Cerebellar cortex (tissue), 1 donor: ENCODE measurements around the gene KCNJ4.
"Not testable (repeated sequence)": the region's sequence is repeated elsewhere in the genome, so short reads cannot be mapped to it uniquely, and the experiment has no call there.

Experiments
- DNase-seq: peaks from one replicate; pipeline ENCODE4 v3.0.0-alpha.2; 2015; ENCODE audit warnings: low spot score

Gene KCNJ4

GRCh38 chr22:38412435-38413084 lies 42.4 kb downstream of the KCNJ4 start:
- DNase-seq = no peak

GRCh38 chr22:38411016-38411415 lies 44.0 kb downstream of the KCNJ4 start:
- DNase-seq = no peak

DNA sequence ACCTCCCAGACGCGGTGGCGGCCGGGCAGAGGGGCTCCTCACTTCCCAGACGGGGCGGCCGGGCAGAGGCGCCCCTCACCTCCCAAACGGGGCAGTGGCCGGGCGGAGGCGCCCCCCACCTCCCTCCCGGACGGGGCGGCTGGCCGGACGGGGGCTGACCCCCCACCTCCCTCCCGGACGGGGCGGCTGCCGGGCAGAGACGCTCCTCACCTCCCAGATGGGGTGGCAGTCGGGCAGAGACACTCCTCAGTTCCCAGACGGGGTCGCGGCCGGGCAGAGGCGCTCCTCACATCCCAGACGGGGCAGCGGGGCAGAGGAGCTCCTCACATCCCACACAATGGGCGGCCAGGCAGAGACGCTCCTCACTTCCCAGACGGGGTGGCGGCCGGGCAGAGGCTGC lies 45.1 kb downstream of the KCNJ4 start:
- not testable (repeated sequence) for DNase-seq

DNA sequence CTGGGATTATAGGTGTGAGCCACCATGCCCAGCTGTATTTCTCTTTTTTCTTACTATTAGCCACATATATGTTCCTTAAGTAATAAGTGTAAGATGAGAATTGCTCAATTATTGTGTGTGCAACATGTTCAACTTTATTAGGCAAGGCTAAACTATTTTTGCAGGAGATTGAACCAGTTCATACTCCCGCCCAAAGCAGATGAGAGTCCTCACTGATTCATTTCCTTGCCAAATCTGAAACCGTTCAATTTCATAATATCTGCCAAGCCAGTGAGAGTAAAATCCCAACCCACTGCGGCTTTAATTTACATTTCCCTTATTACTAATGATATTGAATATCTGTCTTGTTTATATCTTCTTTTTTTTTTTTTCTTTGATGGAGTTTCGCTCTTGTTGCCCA lies 48.4 kb downstream of the KCNJ4 start:
- DNase-seq = no peak

- DNase-seq = no peak
These were observed 50.6 kb downstream of the KCNJ4 start for GRCh38 chr22:38404419-38404818.

DNA sequence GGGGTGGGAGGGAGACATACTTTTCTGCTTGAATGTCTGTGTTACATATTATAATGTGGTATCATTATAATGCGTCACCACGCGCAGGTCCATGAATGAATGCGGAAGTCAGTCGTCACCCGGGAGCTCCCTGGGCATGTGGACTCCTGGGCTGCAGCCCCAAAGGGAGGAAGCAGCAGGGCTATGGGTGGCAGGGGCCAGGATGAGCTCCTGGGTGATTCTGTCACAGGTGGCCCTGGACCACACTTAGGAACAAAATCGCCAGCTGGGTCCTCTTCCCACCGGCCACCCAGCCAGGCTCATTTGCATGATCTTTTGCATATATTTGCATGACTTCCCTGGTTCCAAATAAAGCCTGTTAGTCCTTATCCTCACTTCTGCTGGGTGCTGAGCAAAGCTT lies 51.2 kb downstream of the KCNJ4 start:
- DNase-seq = no peak

DNA sequence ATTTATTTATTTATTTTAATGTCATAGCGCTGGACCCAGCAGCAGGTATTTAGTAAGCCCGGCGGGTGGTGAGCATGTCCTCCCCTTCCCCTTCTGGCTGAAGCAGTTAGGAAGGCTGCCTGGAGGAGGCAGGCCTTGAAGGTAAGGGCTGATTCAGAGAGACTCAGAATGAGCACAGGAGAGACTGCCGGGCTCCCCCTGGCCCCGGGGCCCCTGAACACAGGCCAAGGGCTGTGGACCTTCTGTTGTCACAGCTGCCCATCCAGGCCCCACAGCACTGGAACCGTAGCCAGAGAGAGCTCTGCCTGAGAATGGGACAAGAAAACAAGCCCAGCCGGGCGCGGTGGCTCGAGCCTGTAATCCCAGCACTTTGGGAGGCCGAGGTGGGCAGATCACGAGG lies 52.8 kb downstream of the KCNJ4 start:
- DNase-seq = no peak

GRCh38 chr22:38401336-38402084 lies 53.5 kb downstream of the KCNJ4 start:
- no peak for DNase-seq

GRCh38 chr22:38400256-38400655 lies 54.7 kb downstream of the KCNJ4 start:
- DNase-seq = not testable (repeated sequence)

GRCh38 chr22:38398609-38399461 lies 56.2 kb downstream of the KCNJ4 start:
- peak; percentile 72 for DNase-seq

DNA sequence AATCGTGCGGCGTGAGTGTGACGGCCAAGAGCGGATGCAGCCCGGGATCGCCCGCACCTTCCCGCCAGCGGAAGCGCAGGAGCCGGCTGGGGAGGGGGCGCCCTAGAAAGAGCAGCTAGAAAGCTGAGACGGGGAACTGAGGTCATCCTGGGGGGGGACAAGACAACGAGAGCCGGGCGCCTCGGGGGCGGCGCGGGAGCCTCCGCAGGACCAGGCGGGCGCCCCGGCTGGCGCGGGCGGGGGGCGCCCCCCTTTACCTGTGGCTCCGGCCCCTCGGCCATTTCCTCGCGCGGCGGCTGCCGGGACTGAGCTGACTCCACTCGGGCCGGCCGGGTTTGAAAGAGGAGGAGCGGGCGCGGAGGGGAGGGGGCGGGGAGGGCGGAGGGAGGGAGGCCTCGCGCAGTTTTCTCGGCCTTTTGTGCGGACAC lies 56.8 kb downstream of the KCNJ4 start:
- DNase-seq = peak; percentile 48

- peak; percentile 36 for DNase-seq
These were observed 57.6 kb downstream of the KCNJ4 start for GRCh38 chr22:38397189-38398085.

DNA sequence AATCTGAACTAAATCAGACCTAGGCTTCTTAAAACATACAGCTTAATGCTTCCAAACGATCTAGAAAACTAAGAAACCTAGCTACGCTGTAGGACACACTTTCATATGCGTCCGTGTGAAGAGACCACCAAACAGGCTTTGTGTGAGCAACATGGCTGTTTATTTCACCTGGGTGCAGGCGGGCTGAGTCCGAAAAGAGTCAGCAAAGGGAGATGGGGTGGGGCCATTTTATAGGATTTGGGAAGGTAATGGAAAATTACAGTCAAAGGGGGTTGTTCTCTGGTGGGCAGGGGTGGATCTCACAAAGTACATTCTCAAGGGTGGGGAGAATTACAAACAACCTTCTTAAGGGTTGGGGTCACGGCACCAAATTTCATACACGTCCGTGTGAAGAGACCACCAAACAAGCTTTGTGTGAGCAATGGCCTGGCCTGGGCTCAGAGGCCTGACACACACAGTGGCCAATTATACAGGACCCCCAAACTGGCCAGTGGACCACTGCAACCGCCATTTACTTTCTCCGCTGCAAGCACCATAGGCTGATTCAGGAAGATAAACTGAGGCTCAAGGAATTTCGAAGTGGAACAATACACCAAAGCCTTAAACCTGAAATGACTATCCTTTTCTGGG lies 58.4 kb downstream of the KCNJ4 start:
- not testable (repeated sequence) for DNase-seq

DNA sequence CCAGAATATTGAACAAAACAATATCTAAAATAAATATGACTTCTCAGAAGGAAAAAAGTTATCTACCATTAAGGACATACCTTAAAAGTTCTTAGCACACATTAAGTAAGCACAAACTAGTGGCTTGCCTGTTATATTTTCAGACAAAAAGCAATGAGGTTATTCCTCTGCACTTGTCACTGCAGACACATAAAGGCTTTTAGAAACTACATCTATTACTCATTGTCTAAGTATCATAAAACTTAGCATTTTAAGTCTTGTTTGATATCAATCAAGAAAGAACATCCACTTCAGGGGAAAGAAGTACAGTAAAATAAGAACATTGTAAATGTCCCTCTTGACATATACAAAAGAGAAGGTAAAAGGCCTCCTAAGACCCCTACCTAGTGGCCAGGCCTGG lies 59.1 kb downstream of the KCNJ4 start:
- not testable (repeated sequence) for DNase-seq

DNA sequence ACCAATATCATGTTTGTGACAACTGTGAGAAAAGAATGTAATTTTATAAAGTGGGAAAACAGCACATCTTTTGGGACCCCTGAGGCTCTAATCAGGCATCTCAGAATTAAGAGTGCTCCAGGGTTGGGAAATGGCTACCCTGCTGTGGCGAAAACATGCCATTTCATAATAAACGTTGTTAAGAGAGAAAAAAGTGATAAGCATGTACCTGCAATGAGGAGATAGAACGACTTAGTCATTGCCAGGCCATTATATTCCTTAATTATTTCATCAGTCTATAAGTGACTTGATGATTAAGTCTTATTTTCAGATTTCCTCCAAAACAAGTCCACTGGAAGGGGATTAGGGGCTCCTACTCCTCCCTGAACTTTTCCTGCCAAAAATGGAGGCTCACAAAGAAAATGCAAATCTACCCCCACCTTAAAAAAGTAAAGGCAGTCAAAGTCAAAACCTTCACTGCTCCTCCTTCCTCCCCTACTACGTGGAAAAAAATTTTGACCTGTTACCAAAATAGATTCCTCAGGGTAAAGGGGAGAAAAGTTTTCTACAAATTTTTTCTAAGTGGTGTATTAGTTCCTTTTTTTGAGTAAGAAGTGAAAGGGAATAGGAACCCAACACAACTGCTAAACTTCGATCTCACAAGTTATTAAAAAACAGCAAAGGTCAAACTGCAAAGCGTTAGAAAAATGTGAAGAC lies 59.9 kb downstream of the KCNJ4 start:
- not testable (repeated sequence) for DNase-seq

- DNase-seq = not testable (repeated sequence)
These were observed 65.6 kb downstream of the KCNJ4 start for GRCh38 chr22:38389428-38389818.

DNA sequence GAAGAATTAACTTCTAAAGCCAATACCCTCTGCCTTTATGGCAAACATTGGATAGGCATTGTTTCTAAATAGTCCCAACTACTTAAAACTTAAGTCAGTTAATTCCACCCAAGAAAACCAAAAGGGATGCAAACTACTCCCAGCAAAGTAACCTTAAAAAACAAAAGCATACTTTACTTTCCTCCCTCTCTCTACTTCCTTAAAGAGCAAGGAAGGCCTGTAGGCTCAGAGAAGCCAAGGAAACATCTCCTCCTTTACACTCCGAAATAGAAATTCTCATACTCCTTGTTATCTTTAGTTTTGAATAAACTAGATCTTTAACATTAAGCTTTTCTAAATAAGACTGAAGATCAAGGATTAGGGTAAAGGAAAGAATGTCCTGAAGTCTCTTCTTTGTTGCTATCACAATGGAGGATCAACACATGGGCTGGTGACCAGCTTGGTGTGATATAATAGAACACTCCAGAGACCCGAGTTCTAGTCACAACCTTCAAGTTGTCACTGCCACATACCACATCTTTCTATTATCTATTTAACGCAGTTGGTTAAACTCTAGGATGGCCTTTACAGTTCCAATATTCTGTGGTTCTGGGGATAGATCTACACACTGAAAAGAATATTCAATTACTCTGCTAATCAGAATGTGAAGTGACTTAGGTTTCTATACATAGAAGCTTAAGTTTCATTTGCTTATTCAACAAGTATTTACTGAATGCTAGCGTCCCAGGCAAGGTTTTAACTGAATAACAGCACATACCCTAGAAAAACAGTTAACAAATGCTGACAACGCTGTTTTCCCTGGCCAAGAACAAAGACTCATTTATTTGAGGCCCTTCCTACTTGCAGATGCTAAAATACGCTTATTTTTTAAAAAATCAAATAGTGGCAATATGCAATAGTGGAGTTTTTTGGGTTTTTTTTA lies 66.2 kb downstream of the KCNJ4 start:
- DNase-seq = not testable (repeated sequence)

- not testable (repeated sequence) for DNase-seq
These were observed 68.1 kb downstream of the KCNJ4 start for GRCh38 chr22:38386918-38387317.

DNA sequence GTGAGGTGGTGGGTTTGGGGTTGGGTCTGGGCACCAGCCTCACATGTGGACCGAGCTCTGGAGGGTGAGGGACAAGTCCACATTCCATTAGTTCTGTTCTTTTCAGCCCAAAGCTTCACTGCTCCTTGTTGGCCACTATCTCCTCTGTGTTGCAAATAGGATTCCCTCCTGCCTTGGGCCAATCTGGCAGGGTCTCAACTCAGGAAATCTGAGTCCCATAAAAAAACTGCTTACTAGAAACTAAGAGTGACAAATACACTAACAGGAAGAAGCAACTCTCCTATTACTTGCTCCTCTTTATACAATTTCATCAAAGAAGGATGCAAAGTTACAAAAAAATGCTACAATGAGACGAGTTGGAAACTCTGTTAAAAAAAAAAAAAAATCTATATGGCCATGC lies 71.6 kb downstream of the KCNJ4 start:
- no peak for DNase-seq
